Astrocyte of the cerebellum (primary cell): Measurements from ENCODE around the gene DLGAP1.

Source experiments
- DNase-seq: peaks from one replicate; pipeline ENCODE4 v3.0.0-alpha.2; 2011; ENCODE audit warnings: low read depth
- H3K4me3 ChIP-seq: 2 replicates; pipeline ENCODE4 v1.5.1; 2011; ENCODE audit warnings: mild to moderate bottlenecking, low read depth, low read length, moderate library complexity
- CTCF ChIP-seq: IDR thresholded peaks from 2 replicates; pipeline ENCODE4 v1.5.1; 2012; ENCODE audit warnings: low read length, low read depth, moderate library complexity, mild to moderate bottlenecking; ENCODE audit errors: missing control alignments
- in situ Hi-C: cut with HindIII; loops from 2 replicates; pipeline ENCODE4 v1.10.0; 2017; ENCODE audit warnings: low sequenced_read_pairs

The DLGAP1 gene

GRCh38 chr18:4417714-4418113 lies 37.4 kb downstream of the DLGAP1 start:
- DNase-seq = no peak
- TF ChIP-seq CTCF = no peak
- in situ Hi-C loops = no loop called here
- H3K4me3 ChIP-seq = no peak overlapping the region

GRCh38 chr18:4416976-4417375 lies 38.1 kb downstream of the DLGAP1 start:
- in situ Hi-C loops = no loop called here
- no peak for TF ChIP-seq CTCF
- no peak for DNase-seq
- H3K4me3 ChIP-seq = no peak overlapping the region

- no peak overlapping the region for H3K4me3 ChIP-seq
- TF ChIP-seq CTCF = no peak
- in situ Hi-C loops = no loop called here
- DNase-seq = no peak
Observed at GRCh38 chr18:4412286-4412685, 42.8 kb downstream of the DLGAP1 start.

- TF ChIP-seq CTCF = no peak
- in situ Hi-C loops = no loop called here
- no peak for DNase-seq
- no peak overlapping the region for H3K4me3 ChIP-seq
Observed at GRCh38 chr18:4406856-4407255, 48.3 kb downstream of the DLGAP1 start.

- TF ChIP-seq CTCF = no peak
- DNase-seq = no peak
- H3K4me3 ChIP-seq = no peak overlapping the region
- in situ Hi-C loops = no loop called here
Observed at GRCh38 chr18:4405965-4406364, 49.1 kb downstream of the DLGAP1 start.

- no peak for DNase-seq
- in situ Hi-C loops = no loop called here
- TF ChIP-seq CTCF = no peak
- H3K4me3 ChIP-seq = no peak overlapping the region
Observed at GRCh38 chr18:4403836-4404235, 51.3 kb downstream of the DLGAP1 start.

- no peak for DNase-seq
- H3K4me3 ChIP-seq = no peak overlapping the region
- in situ Hi-C loops = no loop called here
- TF ChIP-seq CTCF = no peak
Observed at GRCh38 chr18:4400911-4401310, 54.2 kb downstream of the DLGAP1 start.
